ENCODE results near the gene FYB1.

- no peak for TF ChIP-seq CEBPB (IDR thresholded peaks at IDR 0.05; ENCODE audit: low read depth, low read length)
- TF ChIP-seq EGR1 (IDR thresholded peaks at IDR 0.05; ENCODE audit: borderline replicate concordance, low read depth, low read length), result no peak
- no peak for TF ChIP-seq POU5F1 (IDR thresholded peaks at IDR 0.05; ENCODE audit: low read depth, low read length)
- no peak for TF ChIP-seq CTCF (IDR thresholded peaks at IDR 0.05; ENCODE audit: control extremely low read depth in 1 of 3, insufficient read depth in 1 of 3, low read depth in 1 of 3, low read length in 3 of 3)
- TF ChIP-seq MAX (IDR thresholded peaks at IDR 0.05), result no peak
- no peak for TF ChIP-seq USF2 (IDR thresholded peaks at IDR 0.05; ENCODE audit: low read length)
- TF ChIP-seq EZH2 (IDR thresholded peaks at IDR 0.05; ENCODE audit: low read depth, low read length, severe bottlenecking), result no peak
- TF ChIP-seq RXRA (IDR thresholded peaks at IDR 0.05; ENCODE audit: insufficient read depth, low read depth, low read length), result no peak
- no peak for TF ChIP-seq YY1 (IDR thresholded peaks at IDR 0.05; ENCODE audit: low read depth, low read length)
- no peak for TF ChIP-seq POLR2A (IDR thresholded peaks at IDR 0.05; ENCODE audit: control extremely low read depth in 1 of 2, low read depth in 2 of 2, low read length in 2 of 2)
- TF ChIP-seq MAFK (IDR thresholded peaks at IDR 0.05; ENCODE audit: low read depth, low read length), result no peak
- TF ChIP-seq ATF2 (IDR thresholded peaks at IDR 0.05; ENCODE audit: low read length), result no peak
Measured at GRCh38 chr5:39058178-39058921, 161.0 kb downstream of the FYB1 start.

Measured in H1 (cell line).